OCI-LY3 (cell line): Measurements from ENCODE around the gene GHR.

Source experiments
- CTCF ChIP-seq: fragments of 200-600, 300-600 bp; sonication (generic); IDR thresholded peaks from 2 replicates; pipeline ENCODE4 v1.5.1; 2014; ENCODE audit warnings: antibody characterized with exemption, low read length, low read depth
- EZH2phosphoT487 ChIP-seq: fragments of 200-600 bp; shearing (Covaris generic); IDR thresholded peaks from 2 replicates; pipeline ENCODE4 v1.6.1; 2018; ENCODE audit warnings: antibody characterized with exemption, mixed run types, low read depth

DNA sequence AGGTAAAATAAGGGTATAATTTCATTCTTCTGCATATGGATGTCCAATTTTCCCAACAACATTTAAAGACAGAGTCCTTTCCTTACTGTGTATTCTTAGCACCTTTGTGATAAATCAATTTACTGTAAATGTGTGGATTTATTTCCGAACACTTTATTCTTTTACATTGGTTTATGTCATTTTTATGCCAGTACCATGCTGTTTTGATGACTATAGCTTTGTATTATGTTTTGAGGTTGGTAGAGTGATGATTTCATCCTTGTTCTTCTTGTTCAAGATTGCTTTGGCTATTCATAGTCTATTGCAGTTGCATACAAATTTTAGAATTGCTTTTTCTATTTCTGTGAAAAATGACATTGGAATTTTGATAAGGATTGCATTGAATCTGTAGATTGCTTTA is 280.0 kb downstream of the GHR start:
- TF ChIP-seq CTCF: no peak
- no peak for TF ChIP-seq EZH2phosphoT487
